Activated naive CD8-positive, alpha-beta T cell treated with anti-CD3 and anti-CD28 coated beads for 36 hours (primary cell): ENCODE results near the gene ZNF860. TPM values are rescaled to one million over a fixed set of nuclear protein-coding genes. Genes with fewer than 3 reads are reported as not detected.

Experiments
- DNase-seq: peaks from one replicate; pipeline ENCODE4 v3.0.0; 2021
- H3K27ac Mint-ChIP-seq: one replicate; pipeline ENCODE4 v1.8.0; 2022; ENCODE audit warnings: mild to moderate bottlenecking, moderate library complexity, mixed read lengths
- H3K27me3 Mint-ChIP-seq: one replicate; pipeline ENCODE4 v1.8.0; 2022; ENCODE audit warnings: mild to moderate bottlenecking, mixed read lengths
- H3K36me3 Mint-ChIP-seq: one replicate; pipeline ENCODE4 v1.8.0; 2021; ENCODE audit warnings: mild to moderate bottlenecking, mixed read lengths
- H3K4me1 Mint-ChIP-seq: one replicate; pipeline ENCODE4 v1.8.0; 2021; ENCODE audit warnings: mixed read lengths
- H3K4me3 Mint-ChIP-seq: one replicate; pipeline ENCODE4 v1.8.0; 2022; ENCODE audit warnings: mild to moderate bottlenecking, moderate library complexity, mixed read lengths
- H3K9me3 Mint-ChIP-seq: one replicate; pipeline ENCODE4 v1.8.0; 2022; ENCODE audit warnings: mixed read lengths
- total RNA-seq, 2 experiments: library from RNA; stranded (reverse); gene quantifications; one replicate each; pipeline ENCODE4 v1.2.3, GENCODE V29; 2021

Gene ZNF860
- total RNA-seq, 2 experiments from 2014 or later = 0.34 to 0.37 TPM

DNA sequence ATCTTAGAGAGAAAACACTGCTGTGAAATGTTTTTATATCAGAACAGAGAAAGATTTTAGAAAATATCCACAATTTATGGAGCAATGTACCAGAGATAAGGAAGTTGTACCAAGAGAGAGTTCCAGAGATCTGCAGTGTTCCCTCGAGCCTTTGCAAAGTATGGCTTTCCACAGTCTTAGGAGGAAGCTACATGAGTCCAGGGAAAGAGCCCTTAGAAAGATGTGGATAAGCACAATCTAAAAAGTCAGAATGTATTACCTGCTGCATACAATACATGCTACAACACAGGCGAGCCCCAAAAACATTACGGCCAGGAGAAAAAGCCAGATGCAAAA, 56.4 kb downstream of the ZNF860 start:
- Mint-ChIP-seq H3K4me1 (no peaks in the 10 kb centered on the region), H3K36me3 (no peaks in the 10 kb centered on the region), H3K4me3 (no peak overlapping the region), H3K27ac (no peak overlapping the region), H3K9me3 (peaks cover 9% of the 10 kb centered on the region), H3K27me3 (no peaks in the 10 kb centered on the region)
- no peak for DNase-seq

DNA sequence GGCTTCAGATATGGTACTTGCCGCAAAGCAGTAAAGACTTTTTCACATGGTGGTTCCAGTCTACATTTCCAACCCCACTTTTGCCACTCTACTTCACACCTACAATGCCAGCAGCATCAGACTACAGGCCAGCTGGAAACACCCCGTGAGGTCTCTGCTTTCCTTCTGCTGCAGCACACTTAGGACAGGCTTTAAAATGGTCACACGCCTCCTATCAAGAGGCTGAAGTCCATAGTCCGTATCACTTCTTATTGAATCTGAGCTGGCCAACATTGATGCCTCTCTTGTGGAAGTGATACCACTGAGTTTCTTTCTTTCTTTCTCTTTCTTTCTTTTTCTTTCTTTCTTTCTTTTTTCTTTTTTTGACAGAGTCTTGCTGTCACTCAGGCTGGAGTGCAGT, 59.8 kb downstream of the ZNF860 start:
- Mint-ChIP-seq H3K27ac (no peak overlapping the region), H3K27me3 (no peaks in the 10 kb centered on the region), H3K4me3 (no peak overlapping the region)

More for the DNA sequence above, 59.8 kb downstream of the ZNF860 start:
- Mint-ChIP-seq H3K36me3 (peaks cover 5% of the 10 kb centered on the region), H3K4me1 (no peaks in the 10 kb centered on the region), H3K9me3 (peaks cover 15% of the 10 kb centered on the region)
- DNase-seq = no peak

Other genes with a start within 250 kb of the ZNF860 start
- 1 to 10 TPM; 5.4 to 5.5 TPM for gene OSBPL10, start 488 bp upstream of the ZNF860 start, total RNA-seq
- gene GPD1L, start 124.9 kb downstream of the ZNF860 start, total RNA-seq = 10 to 100 TPM; 12.2 to 14.4 TPM